Mucosa of descending colon (tissue), 3 donors: ENCODE data around the gene RHOBTB1. TPM values are rescaled to one million over a fixed set of nuclear protein-coding genes. Genes with fewer than 3 reads are reported as not detected.

Source experiments
- ATAC-seq: fragments of 200-7000 bp; cut with Tn5 transposase; one replicate; pipeline ENCODE4 v1.9.1; 2020; ENCODE audit warnings: mild to moderate bottlenecking, moderate library complexity
- DNase-seq, 3 donors: peaks; one replicate each; pipeline ENCODE4 v3.0.0-alpha.2; 2020
- H3K36me3 ChIP-seq: fragments of 200-600 bp; one replicate; pipeline ENCODE4 v1.8.0; 2021; ENCODE audit warnings: low read depth, mild to moderate bottlenecking
- H3K4me1 ChIP-seq: fragments of 200-600 bp; one replicate; pipeline ENCODE4 v1.8.0; 2021; ENCODE audit warnings: low read depth, mild to moderate bottlenecking
- H3K4me3 ChIP-seq: fragments of 200-600 bp; one replicate; pipeline ENCODE4 v1.8.0; 2021; ENCODE audit warnings: mild to moderate bottlenecking
- H3K9me3 ChIP-seq: fragments of 200-600 bp; one replicate; pipeline ENCODE4 v1.8.0; 2021; ENCODE audit warnings: mild to moderate bottlenecking
- intact Hi-C, 2 donors: fragments of 100-400 bp; cut with DNase I in 1 of 2; cut with micrococcal nuclease in 1 of 2; formaldehyde crosslinking; loops; one replicate each; pipeline versions ENCODE4 v1.11.0 to v1.11.1; 2022; cut with DNase I, micrococcal nuclease
- total RNA-seq, 3 donors: library from RNA; stranded (reverse); fragmentation: NEBNext Ultra II Directional in 2 of 3; extraction: Animal tissue kit (Norgen Biotek cat#: 25700) in 2 of 3; gene quantifications; one replicate each; pipeline versions ENCODE4 v1.2.1 to v1.2.4, GENCODE V29; 2021 to 2023
- TF ChIP-seq, protein P1 (sequence below): fragments of 200-600 bp; IDR thresholded peaks from one replicate; pipeline ENCODE4 v1.8.0; 2022; ENCODE audit warnings: antibody characterized with exemption, mild to moderate bottlenecking
- donor health status: DM: no; HTN: no; CAD: no; lungs with moderate emphysema.
- donor health status: DM: no; HTN: no; CAD: no.
- donor health status: DM: no; HTN: yes; CAD: no.

The RHOBTB1 gene
- total RNA-seq, 3 donors from 2014 or later, result 5.8 to 8.0 (median 6.9) TPM

DNA sequence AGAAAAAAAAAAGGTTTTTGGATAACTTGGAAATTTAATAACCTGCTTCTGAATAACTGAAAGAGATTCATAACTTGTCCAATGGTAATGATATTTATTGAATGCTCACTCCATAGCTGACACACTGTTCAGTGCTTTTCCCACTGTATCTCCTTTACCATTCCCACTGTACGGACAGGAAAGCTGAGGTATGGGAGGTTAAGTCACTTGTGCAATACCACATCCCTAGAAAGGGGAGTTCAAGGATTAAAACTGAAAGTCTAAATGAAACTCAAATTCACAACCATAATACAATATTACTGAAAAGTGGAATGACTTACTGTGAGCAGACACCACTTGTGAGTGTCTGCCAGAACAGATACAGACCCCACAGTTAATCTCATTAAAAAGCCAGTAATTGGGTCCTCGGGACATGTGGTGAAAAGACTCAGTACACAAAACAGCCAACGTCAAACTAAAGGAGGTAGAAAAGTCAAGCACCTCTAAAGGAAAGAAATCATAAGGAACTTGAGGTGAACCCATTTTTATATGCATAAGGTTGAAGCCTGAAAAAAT is 13.8 kb upstream of the RHOBTB1 start:
- no peaks in the 10 kb centered on the region for H3K36me3 ChIP-seq
- H3K4me1 ChIP-seq, result peaks cover 12% of the 10 kb centered on the region
- ATAC-seq, result no peak
- no peak overlapping the region for H3K4me3 ChIP-seq
- no peak for DNase-seq
- intact Hi-C loops, result no loop called here
- TF ChIP-seq, protein P1, sequence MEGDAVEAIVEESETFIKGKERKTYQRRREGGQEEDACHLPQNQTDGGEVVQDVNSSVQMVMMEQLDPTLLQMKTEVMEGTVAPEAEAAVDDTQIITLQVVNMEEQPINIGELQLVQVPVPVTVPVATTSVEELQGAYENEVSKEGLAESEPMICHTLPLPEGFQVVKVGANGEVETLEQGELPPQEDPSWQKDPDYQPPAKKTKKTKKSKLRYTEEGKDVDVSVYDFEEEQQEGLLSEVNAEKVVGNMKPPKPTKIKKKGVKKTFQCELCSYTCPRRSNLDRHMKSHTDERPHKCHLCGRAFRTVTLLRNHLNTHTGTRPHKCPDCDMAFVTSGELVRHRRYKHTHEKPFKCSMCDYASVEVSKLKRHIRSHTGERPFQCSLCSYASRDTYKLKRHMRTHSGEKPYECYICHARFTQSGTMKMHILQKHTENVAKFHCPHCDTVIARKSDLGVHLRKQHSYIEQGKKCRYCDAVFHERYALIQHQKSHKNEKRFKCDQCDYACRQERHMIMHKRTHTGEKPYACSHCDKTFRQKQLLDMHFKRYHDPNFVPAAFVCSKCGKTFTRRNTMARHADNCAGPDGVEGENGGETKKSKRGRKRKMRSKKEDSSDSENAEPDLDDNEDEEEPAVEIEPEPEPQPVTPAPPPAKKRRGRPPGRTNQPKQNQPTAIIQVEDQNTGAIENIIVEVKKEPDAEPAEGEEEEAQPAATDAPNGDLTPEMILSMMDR, result no peak
- no peaks in the 10 kb centered on the region for H3K9me3 ChIP-seq

DNA sequence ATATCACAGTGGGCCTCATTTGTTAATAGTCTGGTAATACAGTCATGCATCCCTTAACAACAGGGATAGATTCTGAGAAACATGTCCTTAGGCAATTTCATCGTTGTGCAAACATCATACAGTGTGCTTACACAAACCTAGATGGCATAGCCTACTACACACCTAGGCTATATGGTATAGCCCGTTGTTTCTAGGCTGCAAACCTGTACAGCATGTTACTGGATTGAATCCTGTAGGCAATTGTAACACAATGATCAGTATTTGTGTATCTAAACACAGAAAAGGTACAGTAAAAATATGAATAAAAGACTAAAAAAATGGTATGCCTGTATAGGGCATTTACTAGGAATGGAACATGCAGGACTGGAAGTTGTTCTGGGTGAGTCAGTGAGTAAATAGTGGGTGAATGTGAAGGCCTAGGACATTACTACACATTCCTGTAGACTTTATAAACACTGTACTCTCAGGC is 12.0 kb upstream of the RHOBTB1 start:
- peak; percentile 63 for ATAC-seq
- H3K4me1 ChIP-seq, result peaks cover 24% of the 10 kb centered on the region
- H3K36me3 ChIP-seq, result no peaks in the 10 kb centered on the region
- H3K9me3 ChIP-seq, result no peaks in the 10 kb centered on the region
- intact Hi-C loops, result no loop called here
- TF ChIP-seq, protein P1, result no peak
- DNase-seq, result no peak
- H3K4me3 ChIP-seq, result no peak overlapping the region

DNA sequence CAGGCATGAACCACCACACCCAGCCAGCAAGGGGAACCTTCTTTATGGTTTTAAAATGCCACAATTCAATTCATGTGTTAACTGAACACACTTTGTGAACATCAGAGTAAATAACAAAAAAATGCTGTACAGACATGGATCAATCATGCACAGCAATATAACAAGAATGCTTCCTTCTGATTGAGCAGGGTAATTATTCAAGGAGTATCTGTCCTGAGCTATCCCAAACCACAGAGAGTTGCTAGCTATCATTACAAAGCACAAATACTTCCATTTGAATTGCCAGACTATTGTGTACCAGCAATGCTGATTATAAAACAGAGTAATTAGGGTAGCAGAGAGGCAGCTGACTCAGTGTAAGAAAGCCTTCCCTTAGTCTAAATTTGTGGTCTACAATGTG is 11.3 kb upstream of the RHOBTB1 start:
- DNase-seq, result no peak
- TF ChIP-seq, protein P1, result no peak
- no peak for ATAC-seq
- Histone ChIP-seq H3K9me3 (no peaks in the 10 kb centered on the region), H3K4me3 (no peak overlapping the region), H3K4me1 (peaks cover 24% of the 10 kb centered on the region), H3K36me3 (no peaks in the 10 kb centered on the region)
- intact Hi-C loops, result no loop called here

DNA sequence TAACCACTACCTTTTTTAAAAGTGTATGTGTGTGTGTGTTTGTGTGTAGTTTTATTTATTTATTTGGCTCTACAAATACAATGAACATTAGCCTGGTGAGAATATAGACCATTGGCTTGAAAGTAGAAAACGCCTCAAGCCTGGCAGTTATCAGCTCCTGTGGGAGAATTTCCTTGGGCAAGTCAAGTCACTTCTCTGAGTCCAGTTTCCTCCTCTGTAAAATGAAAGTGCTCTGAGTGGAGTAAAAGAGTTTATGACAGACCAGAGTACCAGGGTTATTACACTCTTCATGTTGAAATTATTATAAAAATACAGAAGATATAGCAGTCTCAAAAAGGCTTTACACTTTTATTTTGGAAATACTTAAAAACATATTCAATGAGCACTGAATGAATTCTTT is 10.1 kb upstream of the RHOBTB1 start:
- intact Hi-C loops, result no loop called here
- peaks cover 24% of the 10 kb centered on the region for H3K4me1 ChIP-seq
- DNase-seq, result no peak
- TF ChIP-seq, protein P1, result no peak
- H3K36me3 ChIP-seq, result no peaks in the 10 kb centered on the region
- peak; percentile 67 for ATAC-seq
- H3K4me3 ChIP-seq, result no peak overlapping the region
- H3K9me3 ChIP-seq, result no peaks in the 10 kb centered on the region

DNA sequence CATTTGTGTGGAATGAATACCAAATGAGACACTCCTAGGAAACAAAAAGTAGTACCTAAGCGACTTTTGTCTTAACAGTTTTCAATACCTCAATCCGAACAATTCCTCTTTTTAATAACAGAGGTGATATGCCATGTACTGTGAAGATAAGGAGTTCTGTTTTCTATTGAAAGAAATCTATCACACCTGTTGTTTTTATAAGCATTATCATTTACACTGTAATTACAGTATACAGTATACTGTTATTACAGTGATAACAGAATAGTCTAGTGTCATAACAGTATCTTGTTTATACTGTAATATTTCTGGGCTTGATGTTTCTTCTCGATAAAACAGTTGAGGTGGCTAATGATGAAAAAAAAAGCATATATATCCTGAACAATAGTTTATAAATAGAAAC is 9.4 kb upstream of the RHOBTB1 start:
- Histone ChIP-seq H3K4me1 (peaks cover 24% of the 10 kb centered on the region), H3K36me3 (no peaks in the 10 kb centered on the region), H3K4me3 (no peak overlapping the region), H3K9me3 (no peaks in the 10 kb centered on the region)
- TF ChIP-seq, protein P1, result no peak
- ATAC-seq (no peak), DNase-seq (no peak)
- intact Hi-C loops, result no loop called here

DNA sequence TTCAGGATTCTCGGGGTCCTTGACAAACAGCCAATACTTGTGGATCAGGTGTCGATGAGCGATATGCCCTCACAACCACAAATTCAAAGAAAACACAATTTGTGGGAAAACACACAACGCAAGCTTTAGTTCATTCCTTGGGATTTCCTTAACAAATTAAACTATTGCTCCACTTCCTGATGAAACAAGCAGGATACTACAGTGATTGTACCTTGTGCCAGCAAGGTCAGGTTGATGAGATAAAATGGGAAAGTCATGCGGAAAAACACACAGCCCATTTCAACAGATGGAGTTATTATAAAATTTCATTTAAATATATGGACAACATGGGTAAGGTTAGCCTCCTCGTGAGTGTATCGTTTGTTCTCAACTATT is 8.8 kb upstream of the RHOBTB1 start:
- intact Hi-C loops, result no loop called here
- no peaks in the 10 kb centered on the region for H3K9me3 ChIP-seq
- TF ChIP-seq, protein P1, result no peak
- no peak overlapping the region for H3K4me3 ChIP-seq
- H3K4me1 ChIP-seq, result peaks cover 24% of the 10 kb centered on the region
- ATAC-seq, result peak; percentile 61
- H3K36me3 ChIP-seq, result no peaks in the 10 kb centered on the region
- no peak for DNase-seq
